Breast epithelium (tissue), 3 donors: ENCODE results near the gene KRT3.

ENCODE experiments used
- CTCF ChIP-seq, 3 donors: fragments of 450-650 bp; IDR thresholded peaks; one replicate each; pipeline ENCODE4 v1.5.1; 2016 to 2017; ENCODE audit warnings: antibody characterized with exemption in 3 of 3, mild to moderate bottlenecking in 3 of 3, moderate library complexity in 3 of 3
- POLR2AphosphoS5 ChIP-seq, 3 donors: sonication (generic); formaldehyde crosslinking; IDR thresholded peaks; one replicate each; pipeline ENCODE4 v1.6.1; 2017; ENCODE audit warnings: antibody characterized with exemption in 3 of 3

GRCh38 chr12:52820521-52820920 is 24.6 kb upstream of the KRT3 start:
- TF ChIP-seq POLR2AphosphoS5 (IDR thresholded peaks at IDR 0.05) (no peak), CTCF (IDR thresholded peaks at IDR 0.05) (no peak)
